Stromal cell of bone marrow (primary cell): Measurements from ENCODE around the gene ELOF1.
"Not testable (repeated sequence)": the region's sequence is repeated elsewhere in the genome, so short reads cannot be mapped to it uniquely, and the experiment has no call there.

ENCODE experiments used
- DNase-seq: peaks from one replicate; pipeline ENCODE4 v3.0.0-alpha.2; 2012; ENCODE audit warnings: low read depth

The ELOF1 gene

GRCh38 chr19:11558881-11559828, at the start of gene ELOF1:
TSS of gene ELOF1 (minus strand) at chr19:11559230. CDS start at chr19:11554347, 4,883 bp downstream.
- peak; percentile 94 for DNase-seq

GRCh38 chr19:11606484-11606883, 47.5 kb upstream of the ELOF1 start:
- DNase-seq = no peak

- not testable (repeated sequence) for DNase-seq
Measured at GRCh38 chr19:11599704-11600103, 40.7 kb upstream of the ELOF1 start.

- no peak for DNase-seq
Measured at GRCh38 chr19:11598746-11599145, 39.7 kb upstream of the ELOF1 start.

- no peak for DNase-seq
Measured at GRCh38 chr19:11598103-11598483, 39.1 kb upstream of the ELOF1 start.

- DNase-seq = peak; percentile 98
Measured at GRCh38 chr19:11597202-11598102, 38.4 kb upstream of the ELOF1 start, which contains the start of gene ZNF627. TSS of gene ZNF627 (plus strand) at chr19:11597483. CDS start at chr19:11597628, 145 bp downstream.

- no peak for DNase-seq
Measured at GRCh38 chr19:11596156-11596555, 37.1 kb upstream of the ELOF1 start.

GRCh38 chr19:11594084-11594483, 35.1 kb upstream of the ELOF1 start:
- no peak for DNase-seq

- DNase-seq = no peak
Measured at GRCh38 chr19:11587975-11588631, 29.1 kb upstream of the ELOF1 start.

- DNase-seq = peak; percentile 40
Measured at GRCh38 chr19:11587302-11587974, 28.4 kb upstream of the ELOF1 start.

- no peak for DNase-seq
Measured at GRCh38 chr19:11586331-11586730, 27.3 kb upstream of the ELOF1 start.

- no peak for DNase-seq
Measured at GRCh38 chr19:11581740-11582139, 22.7 kb upstream of the ELOF1 start.

- DNase-seq = no peak
Measured at GRCh38 chr19:11580116-11580515, 21.1 kb upstream of the ELOF1 start.

GRCh38 chr19:11578258-11579142, 19.5 kb upstream of the ELOF1 start:
- DNase-seq = no peak

GRCh38 chr19:11577451-11578257, 18.6 kb upstream of the ELOF1 start, which contains the start of gene ACP5:
TSS of gene ACP5 (minus strand) at chr19:11577645. CDS start at chr19:11577317, 328 bp downstream.
- no peak for DNase-seq

- no peak for DNase-seq
Measured at GRCh38 chr19:11576227-11576626, 17.2 kb upstream of the ELOF1 start.

GRCh38 chr19:11574689-11575088, 15.7 kb upstream of the ELOF1 start:
- DNase-seq = no peak

- DNase-seq = not testable (repeated sequence)
Measured at GRCh38 chr19:11573763-11574162, 14.7 kb upstream of the ELOF1 start.

GRCh38 chr19:11573354-11573753, 14.3 kb upstream of the ELOF1 start:
- DNase-seq = not testable (repeated sequence)
